ENCODE data around the gene PEAR1.
A peak's percentile ranks its signal among the peaks of the same experiment; 100 is the strongest.
"Not testable (repeated sequence)": the region's sequence is repeated elsewhere in the genome, so short reads cannot be mapped to it uniquely, and the experiment has no call there.

The PEAR1 gene

DNA sequence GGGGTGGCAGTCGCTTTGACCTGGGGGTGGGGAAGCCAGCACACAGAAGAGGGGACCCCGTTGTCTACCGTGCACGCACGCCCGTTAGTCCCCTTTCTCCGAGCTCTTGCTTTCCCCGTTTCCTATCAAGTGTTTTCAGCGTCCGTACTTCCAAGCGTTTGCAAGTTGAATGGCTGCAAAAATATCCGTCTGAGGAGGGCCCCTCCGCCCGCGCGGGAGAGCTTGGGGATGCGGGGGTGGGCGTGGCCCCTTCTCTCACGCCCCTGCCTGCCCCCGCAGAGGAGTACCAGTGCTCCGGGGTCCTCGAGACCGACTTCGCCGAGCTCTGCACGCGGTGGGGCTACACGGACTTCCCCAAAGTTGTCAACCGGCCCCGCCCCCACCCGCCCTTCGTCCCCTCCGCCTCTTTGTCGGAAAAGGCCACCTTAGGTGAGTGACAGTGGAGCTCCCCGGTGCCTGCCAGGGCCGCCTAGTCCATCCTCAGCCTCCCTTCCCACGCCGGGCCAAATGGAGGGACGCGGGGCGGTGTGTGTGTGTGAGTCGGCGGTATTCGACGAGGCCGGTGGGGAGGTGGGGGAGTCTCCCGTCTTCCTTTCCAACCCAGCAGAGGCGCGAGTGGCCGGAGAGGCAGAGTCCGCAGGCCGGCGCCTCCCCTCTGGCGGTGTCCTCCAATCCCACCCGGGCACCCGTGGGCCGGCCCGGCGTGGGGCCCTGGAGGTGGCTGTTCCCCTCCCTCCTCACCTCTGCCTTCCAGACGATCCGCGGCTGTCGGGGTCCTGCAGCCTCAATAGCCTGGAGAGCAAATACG is 30.4 kb downstream of the PEAR1 start:
- DNase-seq, result no peak

DNA sequence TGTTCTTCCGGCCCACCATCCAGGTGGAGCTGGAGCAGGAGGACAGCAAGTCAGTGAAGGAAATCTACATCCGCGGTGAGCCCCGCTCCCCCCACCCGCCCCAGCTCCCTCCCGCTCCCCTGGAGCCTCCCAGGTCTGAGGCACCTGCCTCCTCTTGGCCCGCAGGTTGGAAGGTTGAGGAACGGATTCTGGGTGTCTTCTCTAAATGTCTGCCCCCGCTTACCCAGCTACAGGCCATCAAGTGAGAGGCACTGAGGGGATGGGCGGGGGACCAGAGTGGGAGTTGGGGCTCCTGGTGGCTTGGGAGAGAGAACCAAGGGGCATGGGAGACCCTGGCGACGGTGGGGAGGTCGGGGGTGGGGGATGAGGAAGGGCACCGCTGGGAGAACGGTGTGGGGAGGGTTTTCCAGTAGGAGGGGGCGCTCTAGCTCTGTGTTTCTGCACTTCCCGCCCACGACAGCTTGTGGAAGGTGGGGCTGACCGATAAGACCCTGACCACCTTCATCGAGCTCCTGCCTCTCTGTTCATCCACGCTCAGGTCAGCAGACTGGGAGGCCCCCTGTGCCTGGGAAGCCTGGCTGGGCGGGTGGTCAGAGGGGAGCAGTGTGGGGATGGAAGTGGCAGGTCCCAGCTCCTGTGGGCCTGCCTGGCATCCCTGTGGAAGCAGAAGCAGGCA is 31.1 kb downstream of the PEAR1 start:
- no peak for DNase-seq

DNA sequence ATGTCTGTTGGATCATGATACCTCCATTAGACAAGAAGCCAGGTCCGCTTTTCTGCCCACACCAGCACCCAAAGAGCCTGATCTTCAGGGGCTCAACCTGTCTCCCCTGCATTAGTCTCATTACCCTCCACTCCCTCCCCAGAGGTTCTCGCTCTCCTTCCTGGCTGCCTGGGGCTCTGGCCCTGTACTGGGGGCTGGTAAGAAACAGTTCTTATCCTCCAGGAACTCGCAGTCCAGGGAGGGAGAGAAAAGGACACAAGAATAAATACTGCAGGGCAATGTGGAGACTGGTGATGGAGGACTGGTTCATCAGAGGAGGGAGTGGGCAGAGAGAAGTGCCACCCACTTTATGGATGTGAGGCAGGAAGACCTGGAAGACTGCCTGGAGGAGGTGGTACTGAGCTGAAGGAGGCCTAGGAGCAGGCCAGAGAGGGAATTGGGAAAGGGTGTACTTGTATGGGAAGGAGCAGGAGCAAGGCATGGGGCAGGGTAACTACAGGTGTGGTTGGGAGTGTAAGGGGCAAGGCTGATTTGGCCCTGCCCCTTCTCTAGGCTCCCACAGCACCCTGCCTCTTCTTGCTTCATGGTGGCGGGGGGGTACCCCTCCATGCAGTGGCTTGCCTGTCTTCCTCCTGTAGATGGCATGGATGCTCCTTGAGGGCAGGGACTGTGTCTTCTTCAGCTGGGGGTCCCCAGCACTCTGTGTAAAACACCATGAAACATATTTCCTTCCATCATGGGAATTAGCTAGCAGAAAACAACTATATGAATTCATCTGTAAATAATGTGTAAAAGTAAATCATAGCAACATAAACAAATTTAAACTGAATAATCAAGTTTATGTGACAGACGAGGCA is 31.9 kb downstream of the PEAR1 start:
- DNase-seq, result no peak

DNA sequence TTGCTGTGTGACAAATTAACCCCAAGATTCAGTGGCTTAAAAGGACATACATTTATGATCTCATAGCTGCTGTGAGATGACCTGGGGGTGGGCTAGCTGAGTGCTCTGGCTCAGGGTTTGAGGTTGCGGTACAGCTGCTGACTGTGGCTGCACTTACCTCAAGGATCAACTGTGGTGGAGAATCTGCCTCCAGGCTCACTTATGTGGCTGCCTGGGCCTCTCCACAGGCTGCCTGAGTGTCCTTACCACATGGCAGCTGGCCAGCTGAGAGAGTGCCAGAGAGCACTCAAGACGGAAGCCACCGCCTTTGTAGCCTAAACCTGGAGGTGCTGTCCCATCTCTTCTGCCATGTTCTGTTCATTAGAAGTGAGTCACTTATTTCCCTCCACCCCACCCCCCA is 32.7 kb downstream of the PEAR1 start:
- no peak for DNase-seq

DNA sequence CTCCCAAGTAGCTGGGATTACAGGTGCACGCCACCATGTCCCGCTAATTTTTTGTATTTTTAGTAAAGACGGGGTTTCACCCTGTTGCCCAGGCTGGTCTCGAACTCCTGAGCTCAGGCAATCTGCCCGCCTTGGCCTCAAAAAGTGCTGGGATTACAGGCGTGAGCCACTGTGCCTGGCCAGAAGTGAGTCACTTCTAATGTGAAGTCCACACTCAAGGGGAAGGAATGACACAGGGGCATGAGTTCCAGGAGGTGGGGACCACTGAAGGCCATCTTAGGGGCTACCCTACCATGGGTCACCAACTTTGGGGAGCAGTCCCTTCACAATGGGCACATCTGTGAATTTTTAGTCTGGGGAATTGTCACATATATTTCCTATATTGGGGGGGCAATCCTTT is 33.2 kb downstream of the PEAR1 start:
- not testable (repeated sequence) for DNase-seq

DNA sequence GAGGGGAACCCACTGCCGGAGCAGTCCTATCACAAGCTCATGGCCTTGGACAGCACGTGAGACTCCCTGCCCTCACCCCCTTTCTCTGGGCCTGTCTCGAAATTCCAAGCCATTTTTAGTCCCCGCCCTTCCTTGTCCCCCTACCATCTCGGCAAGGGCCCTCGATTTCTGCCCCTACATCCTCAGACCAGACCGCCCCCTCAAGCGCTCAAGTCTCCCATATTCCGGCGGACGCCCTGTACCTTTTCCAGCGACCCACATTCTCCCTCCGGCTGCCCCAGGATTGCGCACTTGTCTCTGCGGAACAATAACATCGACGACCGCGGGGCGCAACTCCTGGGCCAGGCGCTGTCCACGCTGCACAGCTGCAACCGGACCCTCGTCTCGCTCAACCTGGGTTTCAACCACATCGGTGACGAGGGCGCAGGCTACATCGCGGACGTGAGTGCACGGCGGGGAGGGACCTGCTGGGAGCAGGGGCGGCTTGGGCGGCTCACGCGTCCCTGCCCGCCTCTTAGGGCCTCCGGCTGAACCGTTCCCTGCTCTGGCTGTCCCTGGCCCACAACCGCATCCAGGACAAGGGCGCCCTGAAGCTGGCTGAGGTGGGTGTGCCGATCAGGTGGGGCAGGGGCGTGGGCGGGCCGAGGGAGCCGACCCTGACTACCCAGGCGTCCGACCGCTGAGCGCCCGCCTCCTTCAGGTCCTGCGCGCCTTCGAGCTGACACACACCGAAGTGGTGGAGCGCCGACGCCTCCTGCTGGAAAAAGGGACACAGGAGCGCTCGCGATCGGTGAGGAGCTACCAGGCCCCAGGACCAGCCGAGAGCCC is 33.9 kb downstream of the PEAR1 start:
- peak; percentile 66 for DNase-seq

DNA sequence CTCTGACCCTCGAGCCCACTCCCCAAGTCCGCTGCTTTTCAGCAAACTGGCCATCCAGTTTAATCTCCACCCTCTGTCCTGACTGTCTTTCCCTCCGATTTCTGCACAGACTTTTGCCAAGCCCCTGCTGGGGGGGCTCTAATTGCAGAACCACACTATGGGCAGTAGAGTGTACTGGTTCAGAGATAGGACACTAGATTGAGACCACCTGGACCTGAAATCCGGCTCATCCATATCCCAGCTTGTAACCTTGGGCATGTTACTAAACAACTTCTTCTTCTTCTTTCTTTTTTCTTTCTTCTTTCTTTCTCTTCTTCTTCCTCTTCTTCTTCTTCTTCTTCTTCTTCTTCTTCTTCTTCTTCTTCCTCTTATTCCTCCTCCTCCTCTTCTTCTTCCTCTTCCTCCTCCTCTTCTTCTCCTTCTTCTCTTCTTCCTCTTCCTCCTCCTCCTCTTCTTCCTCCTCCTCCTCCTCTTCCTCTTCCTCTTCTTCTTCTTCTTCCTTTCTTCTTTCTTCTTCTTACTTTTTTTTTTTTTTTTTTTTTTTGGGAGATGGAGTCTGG is 34.6 kb downstream of the PEAR1 start:
- no peak for DNase-seq

DNA sequence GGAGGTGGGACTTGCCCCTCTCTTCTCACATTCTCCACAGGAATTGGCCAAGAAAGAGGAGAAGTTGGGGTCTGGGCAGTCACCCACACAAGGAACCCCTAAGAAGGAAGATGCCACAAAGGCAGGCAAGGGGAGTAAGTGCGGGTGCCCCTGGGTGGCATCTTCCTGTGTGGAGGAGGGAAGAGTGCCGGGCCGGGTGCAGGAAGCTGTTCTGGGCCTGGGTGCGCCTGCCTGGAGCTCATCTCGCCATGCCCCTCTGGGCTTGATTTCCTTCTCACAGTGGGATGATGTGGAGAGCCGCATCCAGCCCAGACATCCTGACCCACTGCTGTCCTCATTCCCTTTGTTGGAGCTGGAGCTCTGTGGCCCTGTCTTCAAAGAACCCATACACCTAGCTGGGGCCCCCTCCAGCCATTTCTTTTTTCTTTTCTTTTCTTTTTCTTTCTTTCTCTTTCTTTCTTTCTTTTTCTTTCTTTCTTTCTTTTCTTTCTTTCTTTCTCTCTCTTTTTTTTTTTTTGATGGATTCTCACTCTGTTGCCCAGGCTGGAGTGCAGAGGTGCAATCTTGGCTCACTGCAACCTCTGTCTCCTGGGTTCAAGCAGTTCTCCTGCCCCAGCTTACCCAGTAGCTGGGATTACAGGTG is 36.2 kb downstream of the PEAR1 start:
- DNase-seq, result no peak

DNA sequence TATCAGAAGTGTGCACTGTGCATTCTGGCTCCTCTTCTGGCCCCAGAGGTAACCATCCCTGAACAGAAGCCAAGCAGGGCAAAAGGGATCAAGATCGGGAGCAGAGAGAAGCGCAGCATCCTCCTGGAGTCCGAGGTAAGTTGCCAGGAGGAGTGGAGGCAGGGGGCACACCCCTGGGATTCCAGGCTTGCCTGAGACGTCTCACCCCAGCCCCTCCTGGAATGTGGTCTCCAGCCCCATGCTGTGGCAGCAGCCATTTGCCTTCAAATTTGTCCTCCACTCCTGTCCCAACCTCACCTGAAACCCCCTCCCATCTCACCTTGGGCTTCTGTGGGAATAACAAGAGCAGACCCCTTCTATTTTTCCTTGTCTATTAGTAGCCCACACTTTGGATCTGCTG is 37.0 kb downstream of the PEAR1 start:
- no peak for DNase-seq

DNA sequence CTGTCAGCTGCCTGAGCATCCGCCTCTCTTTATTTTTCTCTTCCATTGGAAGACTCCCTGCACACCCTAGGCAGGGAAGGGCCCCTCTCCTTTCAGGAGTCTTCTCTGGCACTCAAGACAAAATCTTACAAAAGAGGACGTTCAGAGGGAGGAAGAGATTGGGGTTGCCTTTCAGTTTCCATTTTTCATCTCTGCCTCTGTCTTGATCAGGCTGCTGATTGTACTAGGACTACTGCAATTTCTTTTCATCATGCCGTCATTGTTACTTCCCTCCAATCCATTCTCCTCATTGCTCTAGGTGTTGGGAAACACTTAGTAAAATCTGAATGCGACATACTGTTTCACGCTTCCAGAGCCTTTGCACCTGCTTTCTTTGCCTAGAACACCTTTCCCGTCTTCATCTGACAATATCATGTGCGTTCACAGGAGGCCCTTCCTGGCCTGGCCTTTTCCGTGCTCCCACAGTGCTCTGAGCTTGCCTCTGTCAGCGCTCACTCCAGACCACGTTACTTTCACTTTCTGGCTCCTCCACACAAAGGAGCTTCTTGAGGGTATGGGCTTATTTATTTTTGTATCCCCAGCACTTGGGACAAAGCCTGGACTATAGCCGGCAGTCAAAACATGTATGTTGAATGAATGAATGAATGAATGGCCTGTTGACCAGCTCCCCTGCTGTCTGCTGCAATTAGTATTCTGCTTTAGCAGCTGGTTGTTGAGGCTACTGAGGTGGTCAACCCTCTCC is 37.9 kb downstream of the PEAR1 start:
- DNase-seq, result no peak

DNA sequence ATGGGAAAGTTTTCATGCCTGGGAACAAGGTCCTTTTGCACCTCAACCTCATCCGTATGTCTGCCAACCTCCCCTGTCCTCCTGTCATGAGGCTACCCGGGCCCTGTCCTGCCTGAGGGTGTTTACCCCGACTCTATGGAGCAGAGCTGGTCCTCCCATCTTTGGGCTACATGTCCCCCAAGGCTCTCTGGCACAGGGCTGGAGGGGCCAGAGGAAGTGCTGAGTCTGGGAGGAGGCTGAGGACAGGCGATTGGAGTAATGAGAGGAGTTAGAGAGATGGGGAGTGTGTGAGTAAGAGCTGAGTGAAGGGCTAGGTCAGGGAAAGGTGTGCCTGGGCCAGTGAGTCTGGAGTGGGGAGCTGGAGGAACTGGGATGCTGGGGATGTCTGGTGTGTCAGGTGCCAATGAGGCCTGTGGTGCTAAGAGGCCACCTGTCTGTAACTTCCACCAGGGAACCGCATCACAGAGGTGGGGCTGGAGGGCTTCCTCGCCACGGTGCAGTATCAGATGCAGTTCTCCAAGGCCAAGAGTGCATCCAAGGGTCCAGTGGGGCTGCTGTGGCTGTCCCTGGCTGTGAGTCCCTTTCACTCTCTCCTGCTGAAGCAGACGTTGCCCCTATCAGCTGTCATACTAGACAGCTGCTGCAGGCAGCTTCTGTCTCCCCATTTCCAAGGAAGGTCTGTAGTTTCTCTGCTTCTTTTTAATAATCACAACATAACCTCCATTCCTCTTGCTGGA is 38.6 kb downstream of the PEAR1 start:
- DNase-seq, result no peak

DNA sequence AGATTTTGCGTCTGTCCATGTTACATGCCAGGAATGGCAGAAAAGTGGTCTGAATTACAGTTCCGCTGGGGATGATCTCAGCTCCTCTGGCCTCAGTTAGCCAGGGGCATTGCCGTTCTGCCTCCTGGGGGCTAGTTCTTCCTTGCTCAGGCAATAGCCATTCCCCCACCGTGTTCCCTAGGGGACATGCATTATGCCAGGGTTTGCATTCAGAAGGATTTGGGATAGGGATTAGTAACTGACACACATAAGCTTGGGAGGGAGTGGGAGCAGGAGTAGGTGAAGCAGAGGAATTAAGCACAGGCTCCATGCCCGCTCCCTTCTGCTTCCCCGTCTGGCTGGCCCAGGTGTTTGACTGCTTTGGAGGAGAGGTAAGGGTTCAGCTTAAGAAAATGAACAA is 39.6 kb downstream of the PEAR1 start:
- no peak for DNase-seq

DNA sequence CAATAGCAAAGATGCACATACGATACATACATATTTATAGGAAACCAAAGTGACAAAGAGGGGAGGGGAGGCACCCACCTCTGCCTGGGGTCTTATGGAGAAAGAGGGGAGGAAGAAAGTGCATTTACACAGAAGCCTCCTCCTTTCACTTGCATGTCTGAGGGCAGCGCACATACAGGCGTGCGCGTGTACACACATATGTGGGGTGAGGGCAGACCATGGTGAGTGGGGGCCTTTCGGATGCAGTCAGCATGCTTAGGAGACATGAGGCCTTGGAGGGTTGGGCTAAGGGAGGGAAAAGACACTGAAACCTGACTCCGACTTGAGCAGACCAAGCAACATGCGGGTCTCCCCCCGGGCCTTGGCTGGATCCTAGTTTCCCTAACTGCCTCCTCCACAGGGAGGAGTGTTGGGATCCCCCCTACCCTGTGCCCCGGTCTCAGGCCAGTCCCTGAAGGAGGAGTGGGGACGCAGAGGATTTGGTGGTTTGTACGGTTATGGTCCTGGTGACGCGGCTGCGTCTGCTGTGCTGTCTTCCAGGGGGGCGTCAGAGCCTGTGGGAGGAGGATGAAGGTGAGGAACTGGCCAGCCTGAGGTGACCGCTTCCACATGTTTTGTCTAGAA is 42.1 kb downstream of the PEAR1 start:
- DNase-seq, result no peak

DNA sequence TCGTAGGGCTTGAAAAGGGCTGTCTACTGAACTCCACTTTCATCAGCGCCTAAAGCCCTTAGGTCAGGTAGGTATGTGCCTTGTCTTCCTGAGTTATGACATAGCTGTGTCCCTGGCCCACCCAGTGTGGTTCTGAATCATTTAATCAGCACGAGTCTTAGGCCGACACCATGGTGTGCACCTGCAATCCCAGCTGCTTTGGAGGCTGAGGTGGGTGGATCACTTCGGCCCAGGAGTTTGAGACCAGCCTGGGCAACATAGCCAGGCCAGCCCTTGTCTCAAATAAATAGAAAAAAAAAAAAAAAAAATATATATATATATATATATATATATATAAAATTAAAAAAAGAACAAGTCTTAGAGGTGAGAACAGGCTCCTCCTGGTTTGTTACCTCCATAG is 42.7 kb downstream of the PEAR1 start:
- no peak for DNase-seq

DNA sequence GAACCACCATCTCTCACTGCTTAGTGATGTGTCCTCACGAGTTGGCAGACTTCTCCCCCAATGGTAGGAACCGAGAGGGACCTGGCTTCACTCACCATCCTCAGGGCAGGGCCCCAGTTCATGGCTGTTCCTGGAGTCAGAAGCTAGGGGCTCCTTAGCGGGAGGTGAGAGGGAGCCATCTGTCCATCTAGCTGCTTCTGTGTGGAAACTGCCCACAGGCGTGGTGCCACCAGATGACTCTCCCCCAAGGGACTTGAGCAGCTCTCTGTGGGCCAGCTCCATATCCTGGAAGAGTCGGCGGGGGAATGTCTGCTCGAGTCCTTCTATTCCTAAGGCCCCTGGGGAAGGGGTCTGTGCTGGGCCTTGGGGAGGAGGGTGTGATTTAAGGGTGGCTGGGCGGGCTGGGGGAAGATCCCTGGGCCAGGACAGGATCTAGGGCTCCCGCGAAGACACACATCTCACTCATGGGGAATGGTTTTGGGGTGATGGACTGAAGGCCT is 43.3 kb downstream of the PEAR1 start:
- no peak for DNase-seq

DNA sequence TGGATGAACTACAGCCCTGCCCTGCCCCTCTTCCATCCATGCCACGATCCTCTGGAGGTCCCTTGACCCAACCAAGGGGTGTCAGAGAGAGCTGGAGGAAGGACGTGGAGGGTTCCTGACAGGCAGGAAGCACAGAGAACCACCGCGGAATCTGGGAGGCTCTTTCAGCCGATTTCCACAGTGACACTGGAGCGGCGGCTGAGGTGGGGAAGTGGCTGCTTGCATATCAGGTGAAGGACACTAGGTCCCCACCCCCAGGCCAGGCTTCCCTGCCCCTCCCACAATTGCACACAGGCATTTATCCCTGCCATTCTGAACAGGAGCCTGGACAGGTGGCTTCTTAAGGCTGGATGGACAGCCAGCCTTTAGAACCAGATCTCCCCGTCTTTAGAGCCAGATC is 44.4 kb downstream of the PEAR1 start:
- no peak for DNase-seq

DNA sequence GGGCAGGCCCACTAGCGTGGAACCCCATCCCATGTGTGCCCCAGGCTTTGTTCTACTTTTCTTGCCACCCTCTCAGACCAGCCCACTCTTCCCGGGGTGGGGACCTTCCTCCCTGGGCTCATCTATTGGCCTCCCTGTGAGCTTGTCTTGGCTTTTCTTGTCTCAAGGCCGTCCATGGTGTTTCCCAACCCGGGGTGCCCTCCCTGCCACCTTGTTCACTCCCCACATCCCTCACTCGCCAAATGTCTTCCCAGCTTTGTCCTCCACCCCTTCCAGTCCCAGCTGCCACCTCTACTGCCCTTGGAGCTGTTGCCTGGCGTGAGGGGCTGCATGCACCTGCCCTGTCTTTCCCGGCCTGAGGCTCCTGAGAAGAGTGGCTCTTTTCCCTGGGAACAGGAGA is 45.3 kb downstream of the PEAR1 start:
- DNase-seq, result no peak

DNA sequence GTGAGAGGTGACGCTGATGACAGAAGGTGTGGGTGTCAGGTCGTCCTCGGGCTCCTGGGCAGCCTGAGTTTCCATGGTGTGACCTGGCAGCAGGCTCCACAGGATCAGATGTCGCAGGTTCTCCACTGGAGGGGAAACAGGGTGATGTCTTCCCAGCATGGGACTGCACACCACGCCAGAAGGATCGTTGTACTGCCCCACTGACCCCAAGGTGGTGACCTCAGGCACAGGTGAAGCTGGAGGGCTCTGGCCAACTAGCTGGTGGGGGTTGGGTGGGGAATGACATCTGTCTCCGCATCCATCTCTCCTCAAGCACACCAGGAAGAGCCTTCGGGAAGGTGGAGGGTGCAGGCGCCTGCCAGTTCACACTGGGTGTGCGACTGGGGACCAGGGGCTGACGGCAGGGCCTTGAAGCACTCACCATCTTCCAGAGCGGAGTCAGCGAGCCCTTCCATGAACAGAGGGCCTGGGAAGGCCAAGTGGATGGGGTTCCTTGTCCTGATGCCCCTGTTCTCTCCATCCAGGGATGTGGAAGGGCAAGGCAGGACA is 46.3 kb downstream of the PEAR1 start:
- no peak for DNase-seq

DNA sequence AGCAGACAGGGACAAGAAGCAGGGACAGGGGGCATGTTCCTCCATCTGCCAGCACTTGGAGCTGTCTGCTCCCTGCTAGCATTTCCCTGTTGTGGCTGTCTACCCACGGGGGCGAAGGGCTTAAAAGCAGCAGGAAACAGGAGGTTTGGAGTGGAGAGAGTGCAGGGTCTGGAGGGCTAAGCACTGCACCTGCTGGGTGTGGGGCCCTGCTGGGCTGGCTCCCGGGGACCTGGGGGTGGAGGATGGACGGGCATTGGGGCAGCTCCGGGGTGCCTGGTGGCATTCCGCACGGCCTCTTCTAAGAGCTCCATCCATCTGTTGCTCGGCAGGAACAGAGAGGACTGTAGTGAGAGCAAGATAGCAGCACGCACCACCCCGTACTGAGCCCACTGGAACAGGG is 48.2 kb downstream of the PEAR1 start:
- no peak for DNase-seq

Measured in amniotic stem cell (primary cell).